ENCODE measurements around the gene PEAR1. TPM values are rescaled to one million over a fixed set of nuclear protein-coding genes. Genes with fewer than 3 reads are reported as not detected.

PEAR1 gene
- total RNA-seq, 2 experiments from 2014 or later: not detected

DNA sequence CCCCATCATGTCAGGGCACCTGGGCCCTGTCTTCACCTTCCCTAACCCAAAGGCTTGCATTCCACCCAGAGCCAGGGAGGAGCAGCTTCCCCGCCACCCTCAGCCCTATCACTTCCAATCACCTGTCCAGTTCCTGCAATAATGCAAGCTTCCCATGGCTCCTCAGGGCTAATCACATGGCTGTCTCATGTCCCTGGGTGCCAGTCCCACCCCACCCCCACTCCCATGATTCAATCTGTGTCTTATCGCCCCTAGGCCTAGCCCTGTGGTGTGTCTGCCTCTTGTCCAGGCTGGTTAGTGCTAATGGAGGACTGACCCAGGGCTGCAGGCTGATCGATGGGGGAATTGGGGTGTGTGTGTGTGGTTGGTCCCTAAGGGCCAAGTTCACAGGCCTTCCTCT lies 11.0 kb upstream of the PEAR1 start:
- ChIA-PET POLR2A (no interaction called here), CTCF (no interaction called here)
- Mint-ChIP-seq H3K4me1 (no peaks in the 10 kb centered on the region), H3K4me3 (no peak overlapping the region), H3K27me3 (peaks cover 15% of the 10 kb centered on the region), H3K36me3 (ENCODE audit: low read depth) (no peaks in the 10 kb centered on the region), H3K9me3 (ENCODE audit: low read depth) (no peaks in the 10 kb centered on the region), H3K27ac (no peak overlapping the region)
- ATAC-seq: no peak
- no peak for DNase-seq
- intact Hi-C loops (cut with DNase I, micrococcal nuclease): no loop called here

DNA sequence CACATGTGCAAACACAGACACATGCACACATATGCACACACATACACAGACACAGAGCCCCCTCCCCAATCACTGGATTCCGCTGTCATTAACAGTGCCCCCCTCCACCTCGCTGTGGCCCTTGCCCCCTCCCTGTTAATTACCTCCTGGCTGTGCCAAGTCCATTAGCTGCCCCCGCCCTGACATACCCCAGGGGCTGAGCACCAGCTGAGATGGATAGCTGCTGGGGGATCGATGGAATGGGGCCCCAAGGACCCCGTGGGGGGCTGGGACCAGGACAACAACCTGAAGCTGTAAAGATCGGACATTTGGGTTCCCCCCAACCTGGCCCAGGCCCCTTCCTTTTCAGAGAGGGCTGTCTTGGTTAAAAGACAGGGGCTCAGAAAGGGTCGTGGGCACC lies 9.6 kb upstream of the PEAR1 start:
- H3K9me3 Mint-ChIP-seq (ENCODE audit: low read depth): no peaks in the 10 kb centered on the region

DNA sequence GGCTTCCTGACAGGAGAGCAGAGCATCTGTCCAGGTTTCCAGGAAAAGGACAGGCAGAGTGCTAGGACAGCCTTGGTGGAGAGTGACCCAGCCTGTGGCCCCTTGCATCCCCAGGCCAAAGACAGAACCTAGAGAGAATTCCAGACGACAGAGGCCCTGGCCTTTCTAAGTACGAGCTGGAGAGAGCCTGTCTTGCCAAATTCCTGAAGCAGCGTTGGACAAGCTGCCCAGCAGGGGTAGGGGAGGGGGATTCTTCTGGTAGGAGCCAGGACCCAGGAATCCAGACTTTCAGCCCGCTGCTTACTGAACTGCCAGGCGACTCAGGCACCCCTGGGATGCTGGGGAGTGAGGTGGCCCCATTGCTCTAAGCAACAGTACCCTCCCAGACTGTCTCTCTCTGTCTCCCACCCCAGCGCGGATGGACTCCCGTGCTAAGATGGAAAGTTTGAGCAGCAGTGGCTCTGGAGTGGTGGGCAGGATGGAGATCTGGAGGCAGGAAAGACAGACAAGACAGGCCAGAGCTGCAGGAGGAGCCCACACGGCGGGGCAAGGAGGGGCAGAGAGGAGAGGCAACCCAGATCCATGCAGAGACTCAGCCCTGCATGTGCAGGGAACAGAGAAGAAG lies 8.8 kb upstream of the PEAR1 start:
- Mint-ChIP-seq H3K4me3 (no peak overlapping the region), H3K27me3 (peaks cover 16% of the 10 kb centered on the region), H3K4me1 (no peaks in the 10 kb centered on the region), H3K27ac (no peak overlapping the region), H3K36me3 (ENCODE audit: low read depth) (no peaks in the 10 kb centered on the region), H3K9me3 (ENCODE audit: low read depth) (no peaks in the 10 kb centered on the region)
- no peak for DNase-seq
- intact Hi-C loops (cut with DNase I, micrococcal nuclease): no loop called here
- ChIA-PET CTCF (interaction anchor here (0.6 to 1.6 kb wide), 3 partner anchors 8 to 233 kb away, joined by 3 to 4 read pairs (median 4); no protein-coding TSS in a partner anchor), POLR2A (interaction anchor here (0.6 kb wide), 1 partner anchor 176 kb away, joined by 3 read pairs; no protein-coding TSS in a partner anchor)
- ATAC-seq: no peak

More for the DNA sequence above, 9.6 kb upstream of the PEAR1 start:
- Mint-ChIP-seq H3K4me3 (no peak overlapping the region), H3K36me3 (ENCODE audit: low read depth) (no peaks in the 10 kb centered on the region), H3K27me3 (peaks cover 14% of the 10 kb centered on the region), H3K4me1 (no peaks in the 10 kb centered on the region), H3K27ac (no peak overlapping the region)
- intact Hi-C loops (cut with DNase I, micrococcal nuclease): no loop called here
- ChIA-PET POLR2A (no interaction called here), CTCF (interaction anchor here (0.6 to 1.0 kb wide), 4 partner anchors 8 to 232 kb away, joined by 3 read pairs; no protein-coding TSS in a partner anchor)
- ATAC-seq (no peak), DNase-seq (no peak)

DNA sequence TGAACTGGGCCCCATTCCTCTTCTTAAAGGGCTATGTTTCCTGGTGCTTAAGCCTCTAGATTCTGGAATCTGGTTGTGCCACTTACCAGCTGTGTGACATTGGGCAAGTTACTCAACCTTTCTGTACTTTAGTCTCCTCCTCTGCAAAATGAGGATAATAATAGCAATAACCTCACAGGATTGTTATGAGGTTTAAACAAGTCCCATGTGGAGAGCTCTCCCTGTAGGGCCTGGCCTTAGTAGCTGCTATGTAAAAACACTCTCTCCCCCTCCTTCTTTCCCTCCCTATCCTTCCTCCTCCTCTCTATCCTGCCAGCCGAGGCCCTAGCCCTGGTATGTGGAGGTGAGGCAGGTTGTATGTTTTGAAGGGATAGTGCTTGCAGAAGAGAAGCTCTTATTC lies 8.2 kb upstream of the PEAR1 start:
- H3K36me3 Mint-ChIP-seq (ENCODE audit: low read depth): no peaks in the 10 kb centered on the region
- H3K27ac Mint-ChIP-seq: no peak overlapping the region
- CTCF ChIA-PET: interaction anchor here (1.3 to 1.6 kb wide), 2 partner anchors 9 to 159 kb away, joined by 4 read pairs; no protein-coding TSS in a partner anchor
- POLR2A ChIA-PET: no interaction called here
- peaks cover 19% of the 10 kb centered on the region for H3K27me3 Mint-ChIP-seq
- no peak overlapping the region for H3K4me3 Mint-ChIP-seq
- DNase-seq (no peak), ATAC-seq (no peak)
- no peaks in the 10 kb centered on the region for H3K9me3 Mint-ChIP-seq (ENCODE audit: low read depth)
- peaks cover 2% of the 10 kb centered on the region for H3K4me1 Mint-ChIP-seq
- intact Hi-C loops (cut with DNase I, micrococcal nuclease): no loop called here

DNA sequence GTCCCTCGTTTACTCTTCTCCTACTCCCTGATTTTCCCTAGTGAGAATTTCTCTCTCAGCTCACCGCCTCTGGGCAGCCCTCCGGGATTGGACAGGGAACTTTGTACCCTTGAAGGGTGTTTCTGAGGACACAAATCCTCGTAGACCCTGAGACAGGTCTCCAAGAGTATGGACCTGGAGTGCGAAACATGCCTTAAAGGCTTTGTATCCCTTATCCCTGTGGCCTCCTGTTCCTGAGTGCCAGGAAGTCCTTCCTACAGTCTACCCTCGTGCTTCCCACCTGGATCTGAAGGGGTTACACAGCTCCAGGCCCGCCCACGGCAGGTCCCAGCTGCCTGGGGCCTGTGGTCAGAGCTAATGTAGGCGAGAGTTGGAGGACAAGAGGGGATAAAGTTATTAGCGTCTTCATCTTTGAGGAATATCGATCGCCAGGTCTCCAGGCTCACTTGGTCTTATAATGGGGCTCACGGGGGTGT lies 7.6 kb upstream of the PEAR1 start:
- ATAC-seq: no peak
- ChIA-PET CTCF (interaction anchor here (1.3 to 1.6 kb wide), 3 partner anchors 9 to 160 kb away, joined by 3 to 4 read pairs (median 4); no protein-coding TSS in a partner anchor), POLR2A (no interaction called here)
- H3K27ac Mint-ChIP-seq: no peak overlapping the region
- DNase-seq: no peak
- no peak overlapping the region for H3K4me3 Mint-ChIP-seq
- no peaks in the 10 kb centered on the region for H3K36me3 Mint-ChIP-seq (ENCODE audit: low read depth)
- intact Hi-C loops (cut with DNase I, micrococcal nuclease): no loop called here
- H3K4me1 Mint-ChIP-seq: peaks cover 2% of the 10 kb centered on the region
- H3K27me3 Mint-ChIP-seq: peaks cover 24% of the 10 kb centered on the region
- H3K9me3 Mint-ChIP-seq (ENCODE audit: low read depth): no peaks in the 10 kb centered on the region

DNA sequence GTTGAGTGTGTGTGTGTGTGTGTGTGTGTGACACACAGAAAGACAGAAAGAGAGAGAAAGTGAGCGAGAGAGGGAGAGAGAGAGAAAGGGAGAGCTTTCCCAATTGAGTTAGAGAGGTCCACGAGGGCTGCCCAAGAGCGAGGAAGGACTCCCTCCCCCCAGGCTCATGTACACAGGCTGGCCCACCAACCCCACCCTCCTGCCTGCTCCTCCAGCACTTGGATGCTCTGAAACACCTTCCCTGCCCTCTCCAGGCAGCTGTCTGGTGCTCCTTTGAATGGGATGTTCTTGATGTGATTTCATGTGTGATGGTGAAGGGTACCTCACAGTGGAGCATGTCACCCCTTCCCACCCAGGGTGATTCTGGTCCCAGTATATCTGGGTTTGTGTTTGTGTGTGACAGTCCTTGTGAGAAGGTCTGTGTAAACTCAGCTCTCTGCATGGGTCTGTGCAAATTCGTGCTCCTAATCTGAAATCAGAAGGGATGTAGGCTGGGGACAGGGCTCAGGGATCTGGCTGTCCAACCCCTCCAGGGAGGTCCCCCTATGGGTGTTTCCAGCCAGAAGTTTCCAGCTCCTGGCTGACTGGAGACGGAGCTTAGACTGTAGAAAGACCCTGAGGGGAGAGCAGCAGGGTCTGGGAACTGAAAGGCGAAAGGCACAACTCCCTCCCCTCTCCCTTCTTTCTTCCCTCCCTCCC lies 6.8 kb upstream of the PEAR1 start:
- POLR2A ChIA-PET: no interaction called here
- Mint-ChIP-seq H3K27me3 (peaks cover 31% of the 10 kb centered on the region), H3K36me3 (ENCODE audit: low read depth) (no peaks in the 10 kb centered on the region), H3K9me3 (ENCODE audit: low read depth) (no peaks in the 10 kb centered on the region), H3K4me1 (peaks cover 3% of the 10 kb centered on the region), H3K4me3 (no peak overlapping the region), H3K27ac (no peak overlapping the region)
- CTCF ChIA-PET: interaction anchor here (1.1 to 1.4 kb wide), 5 partner anchors 8 to 90 kb away, joined by 3 to 4 read pairs (median 3); no protein-coding TSS in a partner anchor
- DNase-seq: no peak
- no peak for ATAC-seq
- intact Hi-C loops (cut with DNase I, micrococcal nuclease): no loop called here

DNA sequence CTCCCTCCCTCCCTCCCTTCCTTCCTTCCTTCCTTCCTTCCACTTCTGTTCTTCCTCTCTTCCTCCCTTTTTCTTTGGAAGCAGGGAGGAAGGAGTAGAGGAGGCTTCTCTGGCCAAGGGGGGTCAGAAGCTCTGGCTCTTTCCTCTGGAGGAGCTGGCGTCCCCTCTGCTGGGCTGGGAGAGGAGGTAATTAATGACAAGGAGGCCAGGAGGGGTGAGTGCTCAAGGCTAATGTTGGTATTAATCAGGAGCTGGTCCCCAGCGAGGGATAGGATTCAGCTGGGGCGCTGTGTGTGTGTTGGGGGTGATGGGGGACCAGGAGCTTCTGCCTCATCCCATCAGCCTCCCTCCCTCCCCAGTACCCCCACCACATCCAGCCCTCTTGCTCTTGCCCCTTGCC lies 6.2 kb upstream of the PEAR1 start:
- H3K9me3 Mint-ChIP-seq (ENCODE audit: low read depth): no peaks in the 10 kb centered on the region
- no peak overlapping the region for H3K27ac Mint-ChIP-seq
- peaks cover 8% of the 10 kb centered on the region for H3K4me1 Mint-ChIP-seq
- DNase-seq (no peak), ATAC-seq (no peak)
- H3K27me3 Mint-ChIP-seq: peaks cover 30% of the 10 kb centered on the region
- H3K36me3 Mint-ChIP-seq (ENCODE audit: low read depth): no peaks in the 10 kb centered on the region
- no peak overlapping the region for H3K4me3 Mint-ChIP-seq
- CTCF ChIA-PET: interaction anchor here (1.1 to 3.6 kb wide), 6 partner anchors 9 to 91 kb away, joined by 3 to 32 read pairs (median 3); no protein-coding TSS in a partner anchor
- intact Hi-C loops (cut with DNase I, micrococcal nuclease): no loop called here
- POLR2A ChIA-PET: no interaction called here

DNA sequence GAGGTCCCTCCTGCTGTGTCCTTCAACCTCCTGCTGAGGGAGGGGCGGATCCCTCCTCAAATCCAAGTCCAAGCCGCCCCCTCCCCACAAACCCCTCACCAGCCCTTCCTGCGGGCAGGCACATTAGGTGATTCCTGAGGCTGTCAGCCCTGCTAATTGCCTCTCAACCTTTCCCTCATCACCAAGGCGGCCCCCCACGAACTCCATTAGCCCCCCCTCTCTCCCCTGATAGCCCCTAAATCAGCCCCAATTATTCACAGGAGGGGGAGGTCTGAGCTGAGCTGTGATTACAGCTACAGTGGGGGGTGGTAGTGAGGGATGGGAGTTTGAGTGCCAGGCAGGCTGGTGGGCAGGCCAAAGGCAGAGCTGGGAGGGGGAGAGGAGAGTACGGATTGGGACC lies 5.8 kb upstream of the PEAR1 start:
- intact Hi-C loops (cut with DNase I, micrococcal nuclease): no loop called here
- Mint-ChIP-seq H3K9me3 (ENCODE audit: low read depth) (no peaks in the 10 kb centered on the region), H3K36me3 (ENCODE audit: low read depth) (no peaks in the 10 kb centered on the region), H3K27me3 (peaks cover 30% of the 10 kb centered on the region), H3K4me1 (peaks cover 8% of the 10 kb centered on the region), H3K27ac (no peak overlapping the region), H3K4me3 (no peak overlapping the region)
- no peak for ATAC-seq
- CTCF ChIA-PET: interaction anchor here (1.1 to 3.6 kb wide), 5 partner anchors 9 to 49 kb away, joined by 3 to 32 read pairs (median 3); no protein-coding TSS in a partner anchor
- no peak for DNase-seq
- POLR2A ChIA-PET: no interaction called here

DNA sequence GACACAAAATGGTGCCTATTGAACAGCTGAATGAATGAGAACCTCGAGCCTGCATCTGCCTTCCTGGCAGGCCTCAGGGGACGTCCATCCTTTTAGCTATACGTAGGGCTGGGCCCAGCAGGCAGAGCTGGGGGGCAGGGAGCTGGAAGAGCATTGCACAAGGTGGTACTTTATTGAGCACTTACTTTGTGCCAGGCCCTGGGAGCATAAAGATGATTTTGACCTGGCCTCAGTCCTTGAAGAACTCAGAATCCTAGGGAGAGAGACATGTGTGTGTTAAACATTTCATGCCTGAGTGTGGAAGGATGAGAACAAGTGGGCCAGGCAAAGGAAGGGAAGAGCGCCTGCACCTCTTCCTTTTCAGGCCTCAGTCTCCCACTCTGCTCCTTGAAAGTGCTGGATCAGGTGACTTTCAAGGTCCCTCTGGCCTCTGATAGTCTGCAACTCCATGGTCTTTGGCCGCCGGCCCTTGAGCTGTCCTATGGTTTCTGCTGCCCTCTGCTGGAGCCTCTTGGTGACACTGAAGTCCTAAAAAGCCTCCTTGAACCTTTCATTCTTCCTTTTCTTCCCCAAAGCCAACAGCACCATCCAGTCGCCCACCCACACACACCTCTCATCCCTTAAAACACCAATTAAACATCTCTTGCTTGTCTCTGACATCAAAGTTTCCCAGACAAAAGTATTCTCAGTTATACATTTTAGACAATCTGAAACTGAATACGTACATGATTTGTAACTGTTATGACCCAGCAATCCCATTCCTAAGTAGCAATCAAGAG lies 3.5 kb upstream of the PEAR1 start:
- Mint-ChIP-seq H3K4me3 (no peak overlapping the region), H3K4me1 (peaks cover 14% of the 10 kb centered on the region), H3K36me3 (ENCODE audit: low read depth) (no peaks in the 10 kb centered on the region), H3K9me3 (ENCODE audit: low read depth) (no peaks in the 10 kb centered on the region), H3K27me3 (peaks cover 41% of the 10 kb centered on the region), H3K27ac (no peak overlapping the region)
- DNase-seq (peak; percentile 79), ATAC-seq (no peak)
- intact Hi-C loops (cut with DNase I, micrococcal nuclease): loop anchor here (1.0 to 5.0 kb wide), 7 partner anchors 30 to 201 kb away; partner anchors contain the start of gene NTRK1 (in 1 of the 2)
- ChIA-PET CTCF (interaction anchor here (0.6 to 5.3 kb wide), 40 partner anchors 8 to 270 kb away, joined by 3 to 76 read pairs (median 4); partner anchors contain the start of genes INSRR, ISG20L2, METTL25B and NES), POLR2A (interaction anchor here (0.6 kb wide), 1 partner anchor 164 kb away, joined by 3 read pairs; no protein-coding TSS in a partner anchor)

DNA sequence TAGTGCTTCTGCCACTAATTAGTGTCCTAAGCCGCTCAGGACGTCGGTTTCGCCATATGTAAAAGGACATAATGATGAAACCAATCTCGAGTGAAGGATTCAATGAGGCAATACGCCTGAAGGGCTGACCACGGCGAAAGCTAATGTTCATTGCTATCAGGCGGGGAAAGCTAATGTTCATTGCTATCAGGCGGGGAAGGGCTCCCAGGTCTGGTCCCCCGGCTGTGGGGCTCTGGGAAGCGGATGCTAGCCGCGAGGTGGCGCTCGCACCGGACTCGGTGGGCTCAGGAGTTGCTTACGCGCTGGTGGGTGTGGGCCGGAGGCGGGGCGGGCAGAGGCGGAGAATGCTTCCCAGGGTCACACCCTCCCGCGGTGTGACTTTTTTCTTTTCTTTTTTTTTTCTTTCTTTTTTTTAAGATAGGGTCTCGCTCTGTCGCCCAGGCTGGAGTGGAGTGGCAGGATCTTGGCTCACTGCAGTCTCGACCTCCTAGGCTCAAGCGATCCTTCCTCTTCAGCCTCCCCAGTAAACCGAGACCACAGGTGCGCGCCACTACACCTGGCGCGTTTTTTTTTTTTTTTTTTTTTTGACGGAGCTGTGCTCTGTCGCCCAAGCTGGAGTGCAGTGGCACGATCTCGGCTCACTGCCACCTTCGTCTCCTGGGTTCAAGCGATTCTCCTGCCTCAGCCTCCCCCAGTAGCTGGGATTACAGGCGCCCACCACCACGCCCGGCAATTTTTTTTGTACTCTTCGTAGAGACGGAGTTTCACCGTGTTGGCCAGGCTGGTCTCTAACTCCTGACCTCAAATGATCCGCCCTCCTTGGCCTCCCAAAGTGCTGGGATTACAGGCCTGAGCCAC lies 1.1 kb upstream of the PEAR1 start:
- Mint-ChIP-seq H3K36me3 (ENCODE audit: low read depth) (no peaks in the 10 kb centered on the region), H3K27ac (no peak overlapping the region), H3K9me3 (ENCODE audit: low read depth) (no peaks in the 10 kb centered on the region), H3K4me3 (peak overlapping the region; percentile 55), H3K4me1 (peaks cover 14% of the 10 kb centered on the region), H3K27me3 (peaks cover 39% of the 10 kb centered on the region)
- peak; percentile 97 for ATAC-seq
- CTCF ChIA-PET: interaction anchor here (0.6 to 5.3 kb wide), 28 partner anchors 9 to 1126 kb away, joined by 3 to 76 read pairs (median 4); partner anchors contain the start of genes INSRR and NTRK1
- POLR2A ChIA-PET: no interaction called here
- peak; percentile 95 for DNase-seq
- intact Hi-C loops (cut with DNase I, micrococcal nuclease): loop anchor here (1.0 to 5.0 kb wide), 5 partner anchors 28 to 70 kb away; partner anchors contain the start of gene LRRC71 (in 1 of the 2)
